Gastrocnemius medialis (tissue), 4 donors: ENCODE measurements around the gene NRXN2.

Source experiments
- POLR2A ChIP-seq, 2 donors: fragments of 450-650 bp; IDR thresholded peaks; one replicate each; pipeline ENCODE4 v1.6.1; 2017; ENCODE audit warnings: antibody characterized with exemption in 2 of 2, mild to moderate bottlenecking in 2 of 2, moderate library complexity in 2 of 2
- TF ChIP-seq, protein P1 (sequence below), 5 experiments: fragments of 450-650 bp in 3 of 5; fragments of 200-600 bp in 2 of 5; sonication (generic) in 2 of 5; IDR thresholded peaks in 4 of 5; conservative IDR thresholded peaks in 1 of 5; 1 replicate in 4 of 5; 2 replicates in 1 of 5; pipeline ENCODE4 v1.5.1; 2016 to 2019; ENCODE audit warnings: antibody characterized with exemption in 5 of 5, mild to moderate bottlenecking in 3 of 5, moderate library complexity in 3 of 5

DNA sequence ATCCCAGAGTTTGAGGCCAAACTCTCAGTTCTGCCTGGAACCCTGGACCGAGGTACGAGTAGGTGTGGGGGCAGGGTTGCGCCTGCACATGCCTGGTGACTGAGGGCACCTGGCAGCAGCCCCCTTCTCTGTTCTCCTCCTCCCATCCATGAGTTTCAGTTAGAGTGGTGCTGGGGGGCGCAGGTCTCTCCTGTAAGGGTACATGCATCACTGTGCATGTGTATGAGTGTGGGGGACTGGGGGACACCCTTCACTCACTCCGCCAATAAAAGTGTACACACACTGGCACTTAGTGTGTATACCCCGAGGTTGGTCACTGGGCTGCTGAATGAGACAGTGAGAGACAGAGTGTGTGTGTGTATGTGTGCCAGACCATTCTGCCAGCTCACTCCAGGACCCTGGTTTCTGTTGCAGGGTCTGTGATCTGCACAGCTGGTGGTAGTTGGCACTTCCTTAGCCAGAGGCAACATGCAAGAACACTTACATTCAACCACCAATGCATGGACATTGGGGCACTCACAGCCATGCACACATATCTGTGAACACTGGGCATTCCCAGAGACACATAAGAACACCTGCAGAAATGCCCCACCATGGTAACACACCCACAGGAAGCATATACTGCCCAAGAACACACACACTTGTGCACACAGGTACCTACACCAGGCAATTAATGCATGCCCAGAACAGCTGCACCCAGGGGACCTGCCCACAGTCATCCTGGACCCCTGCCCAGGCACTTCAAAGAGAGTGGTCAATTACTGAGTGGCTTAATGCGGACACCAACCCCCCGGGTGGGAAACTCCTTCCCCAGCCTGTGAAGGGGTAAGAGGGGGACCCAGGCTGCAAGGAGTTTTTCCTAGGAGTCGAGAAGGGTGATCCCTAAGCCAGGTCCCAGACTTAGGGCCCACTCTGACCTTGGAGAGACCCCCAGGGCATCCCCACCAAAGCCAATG, 1.2 kb upstream of the NRXN2 start:
- TF ChIP-seq, protein P1, sequence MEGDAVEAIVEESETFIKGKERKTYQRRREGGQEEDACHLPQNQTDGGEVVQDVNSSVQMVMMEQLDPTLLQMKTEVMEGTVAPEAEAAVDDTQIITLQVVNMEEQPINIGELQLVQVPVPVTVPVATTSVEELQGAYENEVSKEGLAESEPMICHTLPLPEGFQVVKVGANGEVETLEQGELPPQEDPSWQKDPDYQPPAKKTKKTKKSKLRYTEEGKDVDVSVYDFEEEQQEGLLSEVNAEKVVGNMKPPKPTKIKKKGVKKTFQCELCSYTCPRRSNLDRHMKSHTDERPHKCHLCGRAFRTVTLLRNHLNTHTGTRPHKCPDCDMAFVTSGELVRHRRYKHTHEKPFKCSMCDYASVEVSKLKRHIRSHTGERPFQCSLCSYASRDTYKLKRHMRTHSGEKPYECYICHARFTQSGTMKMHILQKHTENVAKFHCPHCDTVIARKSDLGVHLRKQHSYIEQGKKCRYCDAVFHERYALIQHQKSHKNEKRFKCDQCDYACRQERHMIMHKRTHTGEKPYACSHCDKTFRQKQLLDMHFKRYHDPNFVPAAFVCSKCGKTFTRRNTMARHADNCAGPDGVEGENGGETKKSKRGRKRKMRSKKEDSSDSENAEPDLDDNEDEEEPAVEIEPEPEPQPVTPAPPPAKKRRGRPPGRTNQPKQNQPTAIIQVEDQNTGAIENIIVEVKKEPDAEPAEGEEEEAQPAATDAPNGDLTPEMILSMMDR (IDR thresholded peaks at IDR 0.05 in 4 of 5, conservative IDR thresholded peaks at IDR 0.05 in 1 of 5): no peak
- no peak for TF ChIP-seq POLR2A (IDR thresholded peaks at IDR 0.05)
